PC-9 (cell line): ENCODE measurements around the gene ADSS1. TPM values are rescaled to one million over a fixed set of nuclear protein-coding genes. Genes with fewer than 3 reads are reported as not detected.
A peak's percentile ranks its signal among the peaks of the same experiment; 100 is the strongest.

Experiments used
- BruUV-seq: library from RNA; stranded (reverse); fragments of 400-500 nt; replicated peaks from 2 replicates; lab custom pipeline; 2021; lab: Mats Ljungman, UMichigan
- CTCF ChIA-PET: fragments of 300-600 bp; sonication (Branson Sonifier 250); formaldehyde crosslinking; loops from one replicate; lab custom pipeline; 2022; ENCODE audit warnings: antibody characterized with exemption; lab: Charles Lee
- POLR2A ChIA-PET: fragments of 300-600 bp; sonication (Branson Sonifier 250); formaldehyde crosslinking; loops from one replicate; lab custom pipeline; 2022; ENCODE audit warnings: antibody characterized with exemption; ENCODE audit not compliant: unreplicated experiment; lab: Charles Lee
- DNase-seq, 2 experiments: peaks; one replicate each; pipeline versions ENCODE4 v3.0.0 to v3.0.0-alpha.2; 2015 to 2022; ENCODE audit warnings: mixed read lengths in 1 of 2
- H2AFZ ChIP-seq: fragments of 200-600 bp; sonication (generic); 2 replicates; pipeline ENCODE4 v1.8.1; 2017; ENCODE audit warnings: antibody characterized with exemption
- H3F3A ChIP-seq: fragments of 200-600 bp; sonication (generic); 2 replicates; pipeline ENCODE4 v1.8.1; 2017; ENCODE audit warnings: antibody characterized with exemption, mild to moderate bottlenecking, low read depth; ENCODE audit not compliant: insufficient read depth
- H3K27ac ChIP-seq: fragments of 200-600 bp; sonication (generic); 2 replicates; pipeline ENCODE4 v1.6.1; 2016; ENCODE audit warnings: mixed run types
- H3K27me3 ChIP-seq: fragments of 200-600 bp; sonication (generic); 2 replicates; pipeline ENCODE4 v1.6.1; 2016; ENCODE audit warnings: low read depth, mixed run types; ENCODE audit not compliant: insufficient read depth
- H3K36me3 ChIP-seq: fragments of 200-600 bp; sonication (generic); 2 replicates; pipeline ENCODE4 v1.6.1; 2016; ENCODE audit warnings: low read depth, mixed run types
- H3K4me1 ChIP-seq: fragments of 200-600 bp; sonication (generic); replicated peaks from 2 replicates; pipeline ENCODE4 v1.6.1; 2016; ENCODE audit warnings: mixed run types; ENCODE audit not compliant: insufficient read depth
- H3K4me2 ChIP-seq: fragments of 200-600 bp; sonication (generic); 2 replicates; pipeline ENCODE4 v1.6.1; 2017; ENCODE audit warnings: mixed run types
- H3K4me3 ChIP-seq: fragments of 200-600 bp; sonication (generic); 2 replicates; pipeline ENCODE4 v1.6.1; 2016; ENCODE audit warnings: mixed run types
- H3K79me2 ChIP-seq: fragments of 200-600 bp; sonication (generic); 2 replicates; pipeline ENCODE4 v1.6.1; 2017; ENCODE audit warnings: low read depth, mixed run types
- H3K9me2 ChIP-seq: fragments of 200-600 bp; sonication (generic); 2 replicates; pipeline ENCODE4 v1.8.1; 2017; ENCODE audit warnings: mild to moderate bottlenecking; ENCODE audit not compliant: insufficient read depth
- H3K9me3 ChIP-seq: fragments of 200-600 bp; sonication (generic); 2 replicates; pipeline ENCODE4 v1.8.1; 2016; ENCODE audit warnings: low read depth; ENCODE audit not compliant: insufficient read depth
- H4K20me1 ChIP-seq: fragments of 200-600 bp; sonication (generic); 2 replicates; pipeline ENCODE4 v1.8.1; 2017; ENCODE audit not compliant: insufficient read depth
- CTCF ChIP-seq: fragments of 200-600 bp; sonication (generic); conservative IDR thresholded peaks from 2 replicates; pipeline ENCODE4 v1.6.1; 2017; ENCODE audit warnings: mixed run types, antibody characterized with exemption, mild to moderate bottlenecking, moderate library complexity
- EZH2 ChIP-seq: fragments of 200-600 bp; sonication (generic); IDR thresholded peaks from 2 replicates; pipeline ENCODE4 v1.8.0; 2017; ENCODE audit warnings: antibody characterized with exemption, low read depth
- intact Hi-C: fragments of 100-400 bp; cut with micrococcal nuclease; formaldehyde crosslinking; loops from one replicate; pipeline ENCODE4 v1.10.0; 2022; ENCODE audit not compliant: unreplicated experiment
- total RNA-seq: library from RNA; stranded (reverse); gene quantifications from 2 replicates; pipeline ENCODE4 v1.2.3, GENCODE V29; 2021

The ADSS1 gene
- total RNA-seq, 1 experiment from 2014 or later: 5.8 TPM

- Histone ChIP-seq H3K4me3 (peak overlapping the region; percentile 68), H3K27ac (no peak overlapping the region), H3K9me2 (no peaks in the 10 kb centered on the region), H2AFZ (peak overlapping the region; percentile 67; the same call in 1 of the 2 replicates), H3K79me2 (no peaks in the 10 kb centered on the region), H4K20me1 (peaks cover 13% of the 10 kb centered on the region; the same call in 1 of the 2 replicates), H3F3A (peaks cover 10% of the 10 kb centered on the region; the same call in 1 of the 2 replicates), H3K27me3 (no peaks in the 10 kb centered on the region), H3K4me2 (peak overlapping the region; percentile 79), H3K9me3 (no peaks in the 10 kb centered on the region), H3K4me1 (peaks cover 6% of the 10 kb centered on the region; the same call in 1 of the 2 replicates), H3K36me3 (no peaks in the 10 kb centered on the region)
- intact Hi-C loops: no loop called here
- TSS peak; percentile 20 for BruUV-seq
- no peak for TF ChIP-seq EZH2
- no peak for TF ChIP-seq CTCF
- DNase-seq: peak in 1 of 2 experiments; percentile 32
- ChIA-PET POLR2A (no interaction called here), CTCF (no interaction called here)
Observed at GRCh38 chr14:104724407-104724980, 465 bp downstream of the ADSS1 start.

GRCh38 chr14:104724981-104725771 lies 1.1 kb downstream of the ADSS1 start:
- no peaks in the 10 kb centered on the region for H3K27me3 ChIP-seq
- DNase-seq: peak in 1 of 2 experiments; percentile 57
- intact Hi-C loops: no loop called here
- H3K4me1 ChIP-seq: peaks cover 6% of the 10 kb centered on the region; the same call in 1 of the 2 replicates
- no peaks in the 10 kb centered on the region for H3K79me2 ChIP-seq
- ChIA-PET POLR2A (no interaction called here), CTCF (no interaction called here)
- peak overlapping the region; percentile 79 for H3K4me2 ChIP-seq
- no peaks in the 10 kb centered on the region for H3K36me3 ChIP-seq
- no peaks in the 10 kb centered on the region for H3K9me2 ChIP-seq
- H3F3A ChIP-seq: peaks cover 6% of the 10 kb centered on the region; the same call in 1 of the 2 replicates
- no peak overlapping the region for H2AFZ ChIP-seq
- H3K27ac ChIP-seq: no peak overlapping the region
- TF ChIP-seq CTCF: no peak; the same call in 1 of the 2 replicates
- no peak for TF ChIP-seq EZH2
- H3K4me3 ChIP-seq: peak overlapping the region; percentile 68; the same call in 1 of the 2 replicates
- peaks cover 13% of the 10 kb centered on the region; the same call in 1 of the 2 replicates for H4K20me1 ChIP-seq
- H3K9me3 ChIP-seq: no peaks in the 10 kb centered on the region
- BruUV-seq: no TSS peak

- ChIA-PET CTCF (interaction anchor here (0.6 kb wide), 1 partner anchor 420 kb away, joined by 3 read pairs; no protein-coding TSS in a partner anchor), POLR2A (no interaction called here)
- no peaks in the 10 kb centered on the region for H3K9me3 ChIP-seq
- H3K27me3 ChIP-seq: no peaks in the 10 kb centered on the region
- no peak overlapping the region for H2AFZ ChIP-seq
- DNase-seq: no peak
- no peak overlapping the region for H3K27ac ChIP-seq
- TF ChIP-seq EZH2 (no peak), CTCF (no peak)
- no peaks in the 10 kb centered on the region for H3K9me2 ChIP-seq
- intact Hi-C loops: no loop called here
- no peak overlapping the region for H3K4me3 ChIP-seq
- peaks cover 13% of the 10 kb centered on the region; the same call in 1 of the 2 replicates for H4K20me1 ChIP-seq
- H3K36me3 ChIP-seq: no peaks in the 10 kb centered on the region
- peaks cover 6% of the 10 kb centered on the region; the same call in 1 of the 2 replicates for H3K4me1 ChIP-seq
- no TSS peak for BruUV-seq
- no peak overlapping the region for H3K4me2 ChIP-seq
- no peaks in the 10 kb centered on the region for H3K79me2 ChIP-seq
- peaks cover 6% of the 10 kb centered on the region; the same call in 1 of the 2 replicates for H3F3A ChIP-seq
Observed at GRCh38 chr14:104725772-104726548, 1.9 kb downstream of the ADSS1 start.
